Nephron (organoid): ENCODE results near the gene VPS13D.

Source experiments
- H3K27ac Mint-ChIP-seq, 3 experiments: 2 replicates each; pipeline ENCODE4 v1.8.0; 2020; ENCODE audit warnings: mixed read lengths in 3 of 3, mild to moderate bottlenecking in 2 of 3, moderate library complexity in 1 of 3
- H3K27me3 Mint-ChIP-seq: 2 replicates; pipeline ENCODE4 v1.8.0; 2021; ENCODE audit warnings: low read depth, mild to moderate bottlenecking, moderate library complexity, mixed read lengths
- H3K36me3 Mint-ChIP-seq: 2 replicates; pipeline ENCODE4 v1.8.0; 2020; ENCODE audit warnings: low read depth, mixed read lengths
- H3K4me1 Mint-ChIP-seq: 2 replicates; pipeline ENCODE4 v1.8.0; 2020; ENCODE audit warnings: mixed read lengths
- H3K4me3 Mint-ChIP-seq, 3 experiments: 2 replicates each; pipeline ENCODE4 v1.8.0; 2020; ENCODE audit warnings: mild to moderate bottlenecking in 3 of 3, mixed read lengths in 3 of 3, moderate library complexity in 2 of 3
- H3K9me3 Mint-ChIP-seq: 2 replicates; pipeline ENCODE4 v1.8.0; 2020; ENCODE audit warnings: mixed read lengths
- TF ChIP-seq, protein P1 (sequence below), 3 experiments: fragments of 200-600 bp; sonication (generic); IDR thresholded peaks; one replicate each; pipeline ENCODE4 v1.5.0; 2021; ENCODE audit warnings: antibody characterized with exemption in 3 of 3; ENCODE audit not compliant: unreplicated experiment in 3 of 3

The VPS13D gene

DNA sequence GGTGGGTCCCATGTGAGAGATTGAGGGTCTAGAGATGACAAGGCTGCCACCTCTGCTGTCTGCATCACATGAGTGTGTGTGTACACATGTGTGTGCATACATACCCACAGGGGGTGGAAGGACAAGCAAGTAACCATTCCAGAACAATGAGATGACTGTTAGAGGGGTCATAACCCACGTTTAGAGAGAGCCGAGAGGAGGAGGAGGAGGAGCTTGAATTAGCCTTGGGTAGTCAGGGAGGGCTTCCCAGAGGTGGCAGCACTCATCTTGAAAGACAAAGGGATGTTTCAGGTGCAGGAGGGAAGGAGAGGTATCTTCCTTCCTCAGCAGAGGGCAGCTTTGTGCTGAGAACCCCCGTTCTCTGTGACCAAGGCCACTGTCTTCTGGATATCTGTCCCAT, 41.7 kb upstream of the VPS13D start:
- peaks cover 9% of the 10 kb centered on the region for H3K4me1 Mint-ChIP-seq
- no peak overlapping the region for H3K4me3 Mint-ChIP-seq
- no peaks in the 10 kb centered on the region for H3K36me3 Mint-ChIP-seq
- H3K9me3 Mint-ChIP-seq, result no peaks in the 10 kb centered on the region
- H3K27me3 Mint-ChIP-seq, result peaks cover 17% of the 10 kb centered on the region
- TF ChIP-seq, protein P1, sequence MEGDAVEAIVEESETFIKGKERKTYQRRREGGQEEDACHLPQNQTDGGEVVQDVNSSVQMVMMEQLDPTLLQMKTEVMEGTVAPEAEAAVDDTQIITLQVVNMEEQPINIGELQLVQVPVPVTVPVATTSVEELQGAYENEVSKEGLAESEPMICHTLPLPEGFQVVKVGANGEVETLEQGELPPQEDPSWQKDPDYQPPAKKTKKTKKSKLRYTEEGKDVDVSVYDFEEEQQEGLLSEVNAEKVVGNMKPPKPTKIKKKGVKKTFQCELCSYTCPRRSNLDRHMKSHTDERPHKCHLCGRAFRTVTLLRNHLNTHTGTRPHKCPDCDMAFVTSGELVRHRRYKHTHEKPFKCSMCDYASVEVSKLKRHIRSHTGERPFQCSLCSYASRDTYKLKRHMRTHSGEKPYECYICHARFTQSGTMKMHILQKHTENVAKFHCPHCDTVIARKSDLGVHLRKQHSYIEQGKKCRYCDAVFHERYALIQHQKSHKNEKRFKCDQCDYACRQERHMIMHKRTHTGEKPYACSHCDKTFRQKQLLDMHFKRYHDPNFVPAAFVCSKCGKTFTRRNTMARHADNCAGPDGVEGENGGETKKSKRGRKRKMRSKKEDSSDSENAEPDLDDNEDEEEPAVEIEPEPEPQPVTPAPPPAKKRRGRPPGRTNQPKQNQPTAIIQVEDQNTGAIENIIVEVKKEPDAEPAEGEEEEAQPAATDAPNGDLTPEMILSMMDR (IDR thresholded peaks at IDR 0.05; ENCODE audit: unreplicated experiment in 3 of 3), result no peak
- H3K27ac Mint-ChIP-seq, result no peak overlapping the region

DNA sequence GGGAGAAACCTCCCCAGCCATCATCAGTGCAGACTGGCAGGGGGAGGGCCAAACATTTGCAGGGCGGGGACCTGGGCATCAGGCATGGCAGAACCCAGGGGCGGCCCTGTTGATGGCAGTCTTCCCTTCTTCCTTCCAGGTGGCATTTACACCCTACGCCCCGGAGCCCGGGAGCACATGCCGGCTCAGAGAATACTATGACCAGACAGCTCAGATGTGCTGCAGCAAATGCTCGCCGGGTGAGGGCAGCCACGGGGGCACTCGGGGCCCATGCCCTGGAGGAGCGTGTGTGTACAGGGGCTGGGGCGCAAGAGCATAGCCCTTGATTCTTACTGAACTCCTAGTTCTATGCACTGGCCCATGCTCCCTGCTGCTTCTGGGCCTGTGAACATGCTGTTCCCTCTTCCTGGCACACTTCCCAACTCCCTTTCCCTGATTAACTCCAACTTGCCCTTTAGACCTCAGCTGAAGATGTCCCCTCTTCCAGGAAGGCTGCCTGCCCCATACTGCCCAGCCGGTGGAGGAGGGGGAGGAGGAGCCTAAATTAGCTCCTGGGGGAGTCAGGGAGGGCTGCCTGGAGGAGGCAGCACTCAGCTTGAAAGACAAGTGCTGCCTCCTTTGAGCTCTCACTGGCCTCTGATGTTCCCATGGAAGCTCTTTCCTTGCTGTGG, 41.0 kb upstream of the VPS13D start:
- Mint-ChIP-seq H3K4me1 (peaks cover 6% of the 10 kb centered on the region), H3K27ac (no peak overlapping the region), H3K4me3 (no peak overlapping the region), H3K27me3 (peaks cover 17% of the 10 kb centered on the region), H3K36me3 (no peaks in the 10 kb centered on the region), H3K9me3 (no peaks in the 10 kb centered on the region)
- TF ChIP-seq, protein P1 (IDR thresholded peaks at IDR 0.05; ENCODE audit: unreplicated experiment in 3 of 3), result no peak

DNA sequence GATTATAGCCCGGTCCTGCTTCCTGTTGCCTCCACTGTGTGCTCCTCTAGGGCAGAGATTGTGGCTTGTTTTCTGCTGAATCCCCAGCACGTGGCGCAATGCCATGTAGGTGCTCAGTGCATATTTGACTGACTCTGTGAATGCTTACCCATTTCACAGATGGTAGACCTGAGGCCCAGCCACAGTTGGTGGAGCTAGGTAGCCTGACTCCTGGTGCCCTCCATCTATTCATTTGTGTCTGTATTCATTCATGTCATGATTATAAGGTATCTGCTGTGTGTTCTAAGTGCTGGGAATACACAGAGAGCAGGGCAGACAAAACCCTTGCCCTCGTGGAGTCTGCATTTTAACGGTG, 40.5 kb upstream of the VPS13D start:
- H3K4me1 Mint-ChIP-seq, result peaks cover under 1% of the 10 kb centered on the region

DNA sequence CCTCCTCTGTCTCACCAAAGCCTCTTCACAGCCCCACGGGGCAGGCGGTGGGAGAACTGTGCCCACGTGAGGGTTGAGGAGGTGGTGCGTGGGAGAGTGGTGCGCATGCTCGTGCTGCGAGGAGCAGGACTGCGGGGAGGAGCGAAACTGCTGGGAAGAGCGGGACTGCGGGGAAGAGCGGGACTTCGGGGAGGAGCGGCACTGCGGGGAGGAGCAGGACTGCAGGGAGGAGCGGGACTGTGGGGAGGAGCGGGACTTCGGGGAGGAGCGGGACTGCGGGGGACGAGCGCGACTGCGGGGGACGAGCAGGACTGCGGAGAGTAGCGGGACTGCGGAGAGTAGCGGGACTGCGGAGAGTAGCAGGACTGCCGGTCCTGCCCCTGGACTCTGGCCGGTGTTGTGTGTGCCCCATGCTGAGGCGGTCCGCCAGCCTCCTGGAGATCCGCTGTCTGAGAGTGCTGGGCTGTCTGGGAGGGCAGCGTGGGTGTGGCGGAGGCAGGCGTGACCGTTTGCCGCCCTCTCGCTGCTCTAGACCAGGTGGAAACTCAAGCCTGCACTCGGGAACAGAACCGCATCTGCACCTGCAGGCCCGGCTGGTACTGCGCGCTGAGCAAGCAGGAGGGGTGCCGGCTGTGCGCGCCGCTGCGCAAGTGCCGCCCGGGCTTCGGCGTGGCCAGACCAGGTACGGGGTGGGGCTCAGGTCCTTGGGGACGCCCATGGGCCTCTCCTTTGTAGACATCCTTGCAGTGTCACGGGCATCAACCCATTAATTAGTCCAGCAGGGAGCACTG, 38.4 kb upstream of the VPS13D start:
- Mint-ChIP-seq H3K4me1 (no peaks in the 10 kb centered on the region), H3K9me3 (no peaks in the 10 kb centered on the region)

More for the DNA sequence above, 40.5 kb upstream of the VPS13D start:
- H3K36me3 Mint-ChIP-seq, result no peaks in the 10 kb centered on the region
- H3K9me3 Mint-ChIP-seq, result no peaks in the 10 kb centered on the region
- TF ChIP-seq, protein P1 (IDR thresholded peaks at IDR 0.05; ENCODE audit: unreplicated experiment in 3 of 3), result no peak
- H3K27ac Mint-ChIP-seq, result no peak overlapping the region
- H3K27me3 Mint-ChIP-seq, result peaks cover 17% of the 10 kb centered on the region
- no peak overlapping the region for H3K4me3 Mint-ChIP-seq

DNA sequence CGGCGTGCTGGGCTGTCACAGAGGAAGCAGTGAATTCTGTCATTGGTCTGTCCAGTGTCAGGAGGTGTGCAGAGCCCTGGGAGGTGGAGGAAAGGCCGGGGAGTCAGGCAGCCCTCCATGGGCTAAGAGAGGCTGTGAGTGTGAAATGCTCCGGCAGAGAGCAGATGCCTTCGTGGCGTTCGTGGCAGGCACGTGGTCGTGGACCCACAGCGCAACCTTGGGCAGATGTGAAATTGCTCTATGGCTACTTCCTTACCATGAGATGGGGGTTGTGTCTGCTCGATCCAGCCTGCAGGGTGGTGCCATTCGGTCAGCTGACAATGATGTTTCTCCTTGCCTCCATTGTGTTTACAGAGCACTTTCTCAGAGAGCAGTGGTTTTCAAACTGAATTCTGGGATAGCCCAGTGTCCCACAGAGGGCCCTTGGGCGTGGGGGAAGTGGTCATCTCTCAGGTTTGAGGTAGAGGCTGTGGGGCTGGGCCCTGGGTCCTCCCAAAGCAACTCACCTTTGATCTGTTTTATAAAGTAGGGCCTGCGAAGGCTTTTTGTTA, 35.1 kb upstream of the VPS13D start:
- TF ChIP-seq, protein P1 (IDR thresholded peaks at IDR 0.05; ENCODE audit: unreplicated experiment in 3 of 3), result no peak
- H3K9me3 Mint-ChIP-seq, result no peaks in the 10 kb centered on the region
- peaks cover 2% of the 10 kb centered on the region for H3K4me1 Mint-ChIP-seq
- H3K27ac Mint-ChIP-seq, result no peak overlapping the region
- H3K4me3 Mint-ChIP-seq, result no peak overlapping the region
- H3K36me3 Mint-ChIP-seq, result no peaks in the 10 kb centered on the region
- H3K27me3 Mint-ChIP-seq, result peaks cover 4% of the 10 kb centered on the region

More for the DNA sequence above, 38.4 kb upstream of the VPS13D start:
- H3K27ac Mint-ChIP-seq, result no peak overlapping the region
- no peaks in the 10 kb centered on the region for H3K36me3 Mint-ChIP-seq
- H3K4me3 Mint-ChIP-seq, result no peak overlapping the region
- H3K27me3 Mint-ChIP-seq, result peaks cover 13% of the 10 kb centered on the region
- TF ChIP-seq, protein P1 (IDR thresholded peaks at IDR 0.05; ENCODE audit: unreplicated experiment in 3 of 3), result no peak
